Uterus (tissue), 4 donors: ENCODE measurements around the gene GLP1R. TPM values are rescaled to one million over a fixed set of nuclear protein-coding genes. Genes with fewer than 3 reads are reported as not detected.

ENCODE experiments used
- DNase-seq, 2 donors: peaks; one replicate each; pipeline ENCODE4 v3.0.0-alpha.2; 2019 to 2020
- H3K27ac ChIP-seq, 2 donors: fragments of 200-600 bp; sonication (generic); 1 replicate in 1 of 2; 2 replicates in 1 of 2; pipeline ENCODE4 v1.5.1; 2016 to 2018
- H3K27me3 ChIP-seq, 2 donors: fragments of 200-600 bp; sonication (generic); one replicate each; pipeline ENCODE4 v1.5.1; 2018 to 2019; ENCODE audit warnings: control low read depth in 1 of 2
- H3K36me3 ChIP-seq, 2 donors: fragments of 200-600 bp; sonication (generic); one replicate each; pipeline ENCODE4 v1.5.1; 2019; ENCODE audit warnings: control low read depth in 1 of 2
- H3K4me1 ChIP-seq, 2 donors: fragments of 200-600 bp; sonication (generic); one replicate each; pipeline ENCODE4 v1.5.1; 2018 to 2019; ENCODE audit warnings: control low read depth in 1 of 2
- H3K4me3 ChIP-seq, 2 donors: fragments of 200-600 bp; sonication (generic); 1 replicate in 1 of 2; 2 replicates in 1 of 2; pipeline ENCODE4 v1.5.1; 2018 to 2019; ENCODE audit warnings: mild to moderate bottlenecking in 1 of 2
- H3K9me3 ChIP-seq, 2 donors: fragments of 200-600 bp; sonication (generic); one replicate each; pipeline ENCODE4 v1.5.1; 2019; ENCODE audit warnings: control low read depth in 1 of 2
- CTCF ChIP-seq, 4 experiments: fragments of 200-600 bp in 2 of 4; fragments of 450-650 bp in 2 of 4; sonication (generic) in 2 of 4; IDR thresholded peaks; one replicate each; pipeline ENCODE4 v1.5.1; 2016 to 2019; ENCODE audit warnings: antibody characterized with exemption in 4 of 4, mild to moderate bottlenecking in 2 of 4, moderate library complexity in 1 of 4
- POLR2A ChIP-seq, 2 donors: fragments of 450-650 bp; IDR thresholded peaks; one replicate each; pipeline ENCODE4 v1.6.1; 2016; ENCODE audit warnings: antibody characterized with exemption in 2 of 2, mild to moderate bottlenecking in 1 of 2, moderate library complexity in 1 of 2
- intact Hi-C: fragments of 100-400 bp; cut with DNase I; formaldehyde crosslinking; loops from one replicate; pipeline ENCODE4 v1.15.1; 2023; ENCODE audit warnings: low total_unique reads
- total RNA-seq, 4 donors: library from RNA; depleted of rRNA in 3 of 4; stranded (reverse); fragments of >200 nt in 3 of 4; gene quantifications; one replicate each; pipeline versions ENCODE4 v1.1.0 to v1.2.4, GENCODE V29; 2014 to 2023
- donor health status: DM: yes; HTN: yes; CAD: no.

The GLP1R gene
- total RNA-seq, 4 donors from 2014 or later, result 0.55 TPM; not detected in 3

- DNase-seq, result peak; percentile 90 to 92
- no peaks in the 10 kb centered on the region for H3K27me3 ChIP-seq
- intact Hi-C loops, result no loop called here
- H3K36me3 ChIP-seq, result no peaks in the 10 kb centered on the region
- no peaks in the 10 kb centered on the region for H3K9me3 ChIP-seq
- TF ChIP-seq POLR2A (IDR thresholded peaks at IDR 0.05), result peak; percentile 45 to 79
- no peak for TF ChIP-seq CTCF (IDR thresholded peaks at IDR 0.05)
- peak within 1 kb of the TSS; percentile 51 to 80 for H3K4me3 ChIP-seq
- no peaks in the 10 kb centered on the region for H3K4me1 ChIP-seq
- H3K27ac ChIP-seq, result peak within 1 kb of the TSS; percentile 90 to 99
Measured at GRCh38 chr6:39114704-39115599, 66.4 kb downstream of the GLP1R start, which contains the start of gene SAYSD1. TSS of gene SAYSD1 (minus strand) at chr6:39115186. CDS start at chr6:39115089, 97 bp downstream.

- intact Hi-C loops, result no loop called here
- TF ChIP-seq CTCF (IDR thresholded peaks at IDR 0.05) (no peak), POLR2A (IDR thresholded peaks at IDR 0.05) (no peak)
- Histone ChIP-seq H3K4me1 (no peaks in the 10 kb centered on the region), H3K9me3 (no peaks in the 10 kb centered on the region), H3K36me3 (no peaks in the 10 kb centered on the region), H3K27ac (no peak overlapping the region), H3K4me3 (no peak overlapping the region), H3K27me3 (no peaks in the 10 kb centered on the region)
- no peak for DNase-seq
Measured at GRCh38 chr6:39118921-39119320, 70.3 kb downstream of the GLP1R start.

- intact Hi-C loops, result no loop called here
- H3K27ac ChIP-seq, result no peak overlapping the region
- no peaks in the 10 kb centered on the region for H3K4me1 ChIP-seq
- H3K9me3 ChIP-seq, result no peaks in the 10 kb centered on the region
- DNase-seq, result no peak
- no peak for TF ChIP-seq POLR2A (IDR thresholded peaks at IDR 0.05)
- no peak for TF ChIP-seq CTCF (IDR thresholded peaks at IDR 0.05)
- no peaks in the 10 kb centered on the region for H3K27me3 ChIP-seq
- no peak overlapping the region for H3K4me3 ChIP-seq
- H3K36me3 ChIP-seq, result no peaks in the 10 kb centered on the region
Measured at GRCh38 chr6:39124114-39124513, 75.5 kb downstream of the GLP1R start.

- Histone ChIP-seq H3K27ac (no peak overlapping the region), H3K27me3 (no peaks in the 10 kb centered on the region), H3K9me3 (no peaks in the 10 kb centered on the region), H3K4me1 (no peaks in the 10 kb centered on the region), H3K4me3 (no peak overlapping the region), H3K36me3 (no peaks in the 10 kb centered on the region)
- intact Hi-C loops, result no loop called here
- no peak for DNase-seq
- TF ChIP-seq POLR2A (IDR thresholded peaks at IDR 0.05) (no peak), CTCF (IDR thresholded peaks at IDR 0.05) (no peak)
Measured at GRCh38 chr6:39128106-39128505, 79.5 kb downstream of the GLP1R start.

- Histone ChIP-seq H3K27ac (no peak overlapping the region), H3K4me3 (no peak overlapping the region), H3K9me3 (no peaks in the 10 kb centered on the region), H3K4me1 (no peaks in the 10 kb centered on the region), H3K27me3 (no peaks in the 10 kb centered on the region), H3K36me3 (no peaks in the 10 kb centered on the region)
- TF ChIP-seq POLR2A (IDR thresholded peaks at IDR 0.05) (no peak), CTCF (IDR thresholded peaks at IDR 0.05) (no peak)
- no peak for DNase-seq
- intact Hi-C loops, result no loop called here
Measured at GRCh38 chr6:39128832-39129231, 80.3 kb downstream of the GLP1R start.
